ENCODE data around the gene CARD19.

CARD19 gene

GRCh38 chr9:93121316-93122241 lies 25.6 kb downstream of the CARD19 start:
- no peak for DNase-seq

GRCh38 chr9:93122721-93123221 lies 26.8 kb downstream of the CARD19 start:
- DNase-seq, result no peak

GRCh38 chr9:93123561-93124283 lies 27.7 kb downstream of the CARD19 start:
- DNase-seq, result no peak

- DNase-seq, result no peak
Measured at GRCh38 chr9:93124793-93125192, 28.8 kb downstream of the CARD19 start.

GRCh38 chr9:93125331-93125894 lies 29.4 kb downstream of the CARD19 start:
- DNase-seq, result no peak

- no peak for DNase-seq
Measured at GRCh38 chr9:93126151-93126781, 30.2 kb downstream of the CARD19 start.

- no peak for DNase-seq
Measured at GRCh38 chr9:93126825-93127368, 30.9 kb downstream of the CARD19 start.

GRCh38 chr9:93127395-93127911 lies 31.4 kb downstream of the CARD19 start:
- no peak for DNase-seq

GRCh38 chr9:93128011-93128714 lies 32.1 kb downstream of the CARD19 start:
- DNase-seq, result no peak

GRCh38 chr9:93128715-93129224 lies 32.8 kb downstream of the CARD19 start:
- no peak for DNase-seq

- no peak for DNase-seq
Measured at GRCh38 chr9:93129286-93129685, 33.3 kb downstream of the CARD19 start.

GRCh38 chr9:93129691-93130500 lies 33.9 kb downstream of the CARD19 start:
- no peak for DNase-seq

GRCh38 chr9:93130861-93131481 lies 35.0 kb downstream of the CARD19 start:
- no peak for DNase-seq

- no peak for DNase-seq
Measured at GRCh38 chr9:93131599-93132286, 35.7 kb downstream of the CARD19 start.

GRCh38 chr9:93132287-93132927 lies 36.4 kb downstream of the CARD19 start:
- no peak for DNase-seq

- DNase-seq, result no peak
Measured at GRCh38 chr9:93132946-93133680, 37.1 kb downstream of the CARD19 start.

GRCh38 chr9:93133681-93134014 lies 37.6 kb downstream of the CARD19 start:
- peak; percentile 31 for DNase-seq

- no peak for DNase-seq
Measured at GRCh38 chr9:93134015-93134739, 38.2 kb downstream of the CARD19 start, which contains the start of gene NINJ1. Gene NINJ1, minus strand, starts transcription at chr9:93134251. Its CDS starts 34 bp downstream, at chr9:93134217.
